KMS-11 (cell line): ENCODE data around the gene MADD.

ENCODE experiments used
- H2AFZ ChIP-seq: fragments of 200-600 bp; sonication (generic); 2 replicates; pipeline ENCODE4 v1.6.1; 2016; ENCODE audit warnings: antibody characterized with exemption, mixed run types, low read depth
- H3K27ac ChIP-seq: fragments of 200-600 bp; sonication (generic); 2 replicates; pipeline ENCODE4 v1.6.1; 2016; ENCODE audit warnings: mild to moderate bottlenecking, mixed run types
- H3K27me3 ChIP-seq: fragments of 200-600 bp; sonication (generic); 2 replicates; pipeline ENCODE4 v1.6.1; 2017; ENCODE audit warnings: mild to moderate bottlenecking, low read depth, mixed run types, moderate library complexity; ENCODE audit not compliant: insufficient read depth
- H3K36me3 ChIP-seq: fragments of 200-600 bp; sonication (generic); 2 replicates; pipeline ENCODE4 v1.6.1; 2017; ENCODE audit warnings: mild to moderate bottlenecking, mixed run types; ENCODE audit not compliant: insufficient read depth
- H3K4me1 ChIP-seq: fragments of 200-600 bp; sonication (generic); 2 replicates; pipeline ENCODE4 v1.6.1; 2016; ENCODE audit warnings: mild to moderate bottlenecking, low read depth, mixed run types; ENCODE audit not compliant: poor library complexity, severe bottlenecking
- H3K4me2 ChIP-seq: fragments of 200-600 bp; sonication (generic); 2 replicates; pipeline ENCODE4 v1.7.0; 2016; ENCODE audit warnings: mild to moderate bottlenecking, mixed run types
- H3K4me3 ChIP-seq: fragments of 200-600 bp; sonication (generic); IDR thresholded peaks from 2 replicates; pipeline ENCODE4 v1.6.1; 2017; ENCODE audit warnings: low read depth, low read length, mixed read lengths; ENCODE audit not compliant: insufficient read depth
- H3K79me2 ChIP-seq: fragments of 200-600 bp; sonication (generic); 2 replicates; pipeline ENCODE4 v1.6.1; 2016; ENCODE audit warnings: low read depth, mixed run types; ENCODE audit not compliant: insufficient read depth
- H3K9ac ChIP-seq: fragments of 200-600 bp; sonication (generic); 2 replicates; pipeline ENCODE4 v1.6.1; 2016; ENCODE audit warnings: mild to moderate bottlenecking, mixed run types
- H4K20me1 ChIP-seq: fragments of 200-600 bp; sonication (generic); 2 replicates; pipeline ENCODE4 v1.6.1; 2016; ENCODE audit warnings: mild to moderate bottlenecking, mixed run types; ENCODE audit not compliant: insufficient read depth
- CTCF ChIP-seq: fragments of 200-600 bp; sonication (generic); conservative IDR thresholded peaks from 2 replicates; pipeline ENCODE4 v1.6.1; 2017; ENCODE audit warnings: low read depth, mild to moderate bottlenecking, antibody characterized with exemption, low read length, moderate library complexity, mixed read lengths

The MADD gene

GRCh38 chr11:47349521-47350095, 79.7 kb downstream of the MADD start:
- H4K20me1 ChIP-seq = no peaks in the 10 kb centered on the region
- H2AFZ ChIP-seq = no peak overlapping the region
- no peaks in the 10 kb centered on the region for H3K79me2 ChIP-seq
- H3K36me3 ChIP-seq = no peaks in the 10 kb centered on the region
- TF ChIP-seq CTCF = no peak
- no peak overlapping the region for H3K4me3 ChIP-seq
- no peak overlapping the region for H3K27ac ChIP-seq
- no peaks in the 10 kb centered on the region for H3K4me1 ChIP-seq
- H3K27me3 ChIP-seq = peaks cover 9% of the 10 kb centered on the region; the same call in 1 of the 2 replicates
- no peak overlapping the region for H3K9ac ChIP-seq
- no peak overlapping the region for H3K4me2 ChIP-seq

GRCh38 chr11:47350315-47350714, 80.4 kb downstream of the MADD start:
- Histone ChIP-seq H3K36me3 (no peaks in the 10 kb centered on the region), H3K27ac (no peak overlapping the region), H3K27me3 (peaks cover 9% of the 10 kb centered on the region; the same call in 1 of the 2 replicates), H3K9ac (no peak overlapping the region), H4K20me1 (no peaks in the 10 kb centered on the region), H3K4me3 (no peak overlapping the region), H2AFZ (no peak overlapping the region), H3K4me2 (no peak overlapping the region), H3K79me2 (no peaks in the 10 kb centered on the region), H3K4me1 (no peaks in the 10 kb centered on the region)
- TF ChIP-seq CTCF = no peak

- no peak overlapping the region for H3K27ac ChIP-seq
- no peak overlapping the region for H3K4me3 ChIP-seq
- H3K4me2 ChIP-seq = no peak overlapping the region
- no peaks in the 10 kb centered on the region for H3K4me1 ChIP-seq
- H4K20me1 ChIP-seq = no peaks in the 10 kb centered on the region
- TF ChIP-seq CTCF = no peak
- H3K27me3 ChIP-seq = peaks cover 9% of the 10 kb centered on the region; the same call in 1 of the 2 replicates
- no peak overlapping the region for H3K9ac ChIP-seq
- H3K36me3 ChIP-seq = no peaks in the 10 kb centered on the region
- H3K79me2 ChIP-seq = no peaks in the 10 kb centered on the region
- H2AFZ ChIP-seq = no peak overlapping the region
Observed at GRCh38 chr11:47351156-47352126, 81.5 kb downstream of the MADD start.

GRCh38 chr11:47352556-47352955, 82.6 kb downstream of the MADD start, which contains the start of gene MYBPC3:
MYBPC3 (minus strand) TSS chr11:47352702; CDS start chr11:47352647, 55 bp downstream.
- Histone ChIP-seq H3K4me2 (no peak within 1 kb of the TSS), H4K20me1 (no peaks in the 10 kb centered on the region), H3K9ac (no peak within 1 kb of the TSS), H3K27ac (no peak within 1 kb of the TSS), H3K4me1 (no peaks in the 10 kb centered on the region), H3K79me2 (no peaks in the 10 kb centered on the region), H3K36me3 (no peaks in the 10 kb centered on the region), H3K27me3 (no peaks in the 10 kb centered on the region; the same call in 1 of the 2 replicates), H2AFZ (no peak within 1 kb of the TSS), H3K4me3 (no peak within 1 kb of the TSS)
- TF ChIP-seq CTCF = no peak
